HFF-Myc (cell line): Measurements from ENCODE around the gene TMEM184A.

ENCODE experiments used
- DNase-seq: peaks from one replicate; pipeline ENCODE4 v3.0.0-alpha.2; 2011; ENCODE audit warnings: low read depth; ENCODE audit errors: extremely low read depth
- H3K4me3 ChIP-seq: replicated peaks from 2 replicates; pipeline ENCODE4 v1.5.1; 2011; ENCODE audit warnings: low read depth, mild to moderate bottlenecking, control low read depth, low read length
- TF ChIP-seq, protein P1 (sequence below): IDR thresholded peaks from 2 replicates; pipeline ENCODE4 v1.5.1; 2012; ENCODE audit warnings: mild to moderate bottlenecking, low read depth, low read length, control low read depth; ENCODE audit errors: missing control alignments

The TMEM184A gene

DNA sequence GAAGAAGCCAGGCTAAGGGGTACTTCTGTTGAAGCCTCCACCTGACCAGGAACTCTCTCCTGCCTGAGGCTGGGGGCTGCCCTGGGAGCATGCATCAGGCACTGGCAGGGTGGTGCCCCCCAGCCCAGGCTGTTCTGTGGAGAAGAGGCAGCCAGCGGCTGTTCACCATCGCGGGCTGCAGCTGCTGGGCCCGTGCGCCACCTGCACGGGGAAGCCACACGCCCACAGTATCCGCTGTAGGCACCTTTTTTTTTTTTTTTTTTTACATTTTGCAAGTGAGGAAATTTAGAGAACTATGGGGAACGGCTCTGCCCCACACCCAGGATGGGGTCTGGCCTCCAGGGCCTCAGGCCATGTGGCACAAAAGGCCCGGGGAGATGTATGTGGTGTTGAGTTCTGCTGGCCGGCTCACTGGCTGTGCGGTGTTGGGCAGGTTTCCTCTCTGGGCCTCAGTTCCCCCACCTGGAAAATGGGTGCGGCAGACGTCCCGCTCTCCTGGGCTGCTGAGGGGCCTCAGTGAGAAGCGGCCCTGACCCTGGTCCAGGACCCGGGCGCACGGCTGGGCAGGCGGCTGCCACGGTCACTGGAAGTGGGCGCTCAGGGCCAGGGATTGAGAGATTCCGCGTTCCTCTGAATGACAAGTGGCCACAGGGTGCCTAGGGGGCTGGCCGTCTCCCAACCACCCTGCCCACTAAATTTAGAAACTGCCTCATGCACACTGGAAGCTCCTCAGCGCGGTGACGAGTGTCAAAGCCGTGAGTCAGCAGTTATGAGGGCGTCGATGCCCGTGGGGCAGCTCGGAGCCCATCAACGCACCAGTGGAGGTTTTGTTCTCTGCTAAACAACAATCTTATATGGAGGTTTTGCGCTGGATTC lies 43.0 kb downstream of the TMEM184A start:
- no peak for DNase-seq
- no peak overlapping the region for H3K4me3 ChIP-seq
- TF ChIP-seq, protein P1, sequence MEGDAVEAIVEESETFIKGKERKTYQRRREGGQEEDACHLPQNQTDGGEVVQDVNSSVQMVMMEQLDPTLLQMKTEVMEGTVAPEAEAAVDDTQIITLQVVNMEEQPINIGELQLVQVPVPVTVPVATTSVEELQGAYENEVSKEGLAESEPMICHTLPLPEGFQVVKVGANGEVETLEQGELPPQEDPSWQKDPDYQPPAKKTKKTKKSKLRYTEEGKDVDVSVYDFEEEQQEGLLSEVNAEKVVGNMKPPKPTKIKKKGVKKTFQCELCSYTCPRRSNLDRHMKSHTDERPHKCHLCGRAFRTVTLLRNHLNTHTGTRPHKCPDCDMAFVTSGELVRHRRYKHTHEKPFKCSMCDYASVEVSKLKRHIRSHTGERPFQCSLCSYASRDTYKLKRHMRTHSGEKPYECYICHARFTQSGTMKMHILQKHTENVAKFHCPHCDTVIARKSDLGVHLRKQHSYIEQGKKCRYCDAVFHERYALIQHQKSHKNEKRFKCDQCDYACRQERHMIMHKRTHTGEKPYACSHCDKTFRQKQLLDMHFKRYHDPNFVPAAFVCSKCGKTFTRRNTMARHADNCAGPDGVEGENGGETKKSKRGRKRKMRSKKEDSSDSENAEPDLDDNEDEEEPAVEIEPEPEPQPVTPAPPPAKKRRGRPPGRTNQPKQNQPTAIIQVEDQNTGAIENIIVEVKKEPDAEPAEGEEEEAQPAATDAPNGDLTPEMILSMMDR: no peak

GRCh38 chr7:1511444-1512422 lies 44.3 kb downstream of the TMEM184A start:
- no peak overlapping the region for H3K4me3 ChIP-seq
- no peak for DNase-seq
- TF ChIP-seq, protein P1: no peak

- no peak overlapping the region for H3K4me3 ChIP-seq
- TF ChIP-seq, protein P1: no peak
- no peak for DNase-seq
Observed at GRCh38 chr7:1510780-1511154, 45.2 kb downstream of the TMEM184A start.

DNA sequence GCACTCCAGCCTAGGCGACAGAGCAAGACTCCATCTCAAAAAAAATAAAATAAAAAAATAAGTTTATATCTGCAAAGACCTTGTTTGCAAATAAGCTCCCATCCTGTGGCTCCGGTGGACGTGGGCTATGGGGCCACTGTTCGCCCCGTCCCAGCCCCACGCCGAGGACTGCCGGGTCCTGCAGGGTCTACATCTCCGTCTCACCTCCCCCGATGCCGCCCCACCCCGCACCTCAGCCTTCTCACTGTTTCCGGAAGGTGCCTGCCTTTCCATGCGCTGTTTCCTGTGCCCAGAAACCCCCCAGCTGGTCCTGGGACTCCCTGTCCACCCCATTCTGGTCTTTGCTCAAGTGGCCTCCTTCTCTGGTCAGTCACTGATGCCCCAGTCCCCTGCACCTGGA lies 46.8 kb downstream of the TMEM184A start:
- no peak for DNase-seq
- no peak overlapping the region for H3K4me3 ChIP-seq
- TF ChIP-seq, protein P1: no peak

GRCh38 chr7:1508277-1508758 lies 47.7 kb downstream of the TMEM184A start:
- H3K4me3 ChIP-seq: no peak overlapping the region
- DNase-seq: no peak
- TF ChIP-seq, protein P1: no peak

DNA sequence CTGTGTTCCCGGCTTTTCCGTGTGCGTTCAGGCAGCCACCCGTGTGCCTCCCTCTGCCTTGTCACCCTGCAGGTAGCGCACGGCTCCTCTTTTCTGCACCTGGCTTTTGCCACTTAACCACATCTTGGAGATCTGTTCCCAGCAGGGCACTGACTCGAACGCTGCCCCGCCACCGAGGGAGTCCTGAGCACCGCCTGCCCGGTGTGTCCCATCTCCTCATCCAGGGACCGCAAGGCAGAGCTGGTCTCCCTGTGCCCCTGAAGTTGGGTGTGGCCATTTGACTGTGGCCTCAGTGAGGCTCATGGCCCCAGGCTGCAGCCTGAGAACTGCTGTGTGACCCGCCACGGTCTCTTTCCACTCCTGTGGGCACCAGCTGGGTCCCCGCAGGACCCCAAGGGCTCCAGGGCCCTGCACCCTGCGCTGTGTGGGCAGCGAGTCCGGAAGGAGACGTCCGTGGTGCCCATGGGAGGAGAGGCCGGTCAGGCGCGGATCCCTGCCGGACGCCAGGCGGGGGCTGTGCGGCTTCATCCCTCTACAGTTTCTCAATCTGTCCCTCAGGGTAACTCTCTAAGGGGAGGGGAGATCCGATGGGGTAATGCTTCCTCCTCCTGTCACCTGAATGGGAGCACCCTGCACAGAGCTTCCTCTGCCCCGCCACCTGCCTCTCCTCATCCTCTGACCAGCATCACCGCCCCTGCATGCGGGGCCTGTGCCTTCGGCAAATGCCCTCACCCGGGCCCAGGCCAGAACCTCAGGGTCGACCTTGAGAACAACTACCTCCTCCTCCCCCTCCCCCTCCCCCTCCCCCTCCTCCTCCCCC lies 50.1 kb downstream of the TMEM184A start:
- TF ChIP-seq, protein P1: no peak
- DNase-seq: no peak
- H3K4me3 ChIP-seq: no peak overlapping the region
